Measurements from ENCODE around the gene EIF4B.

EIF4B gene

DNA sequence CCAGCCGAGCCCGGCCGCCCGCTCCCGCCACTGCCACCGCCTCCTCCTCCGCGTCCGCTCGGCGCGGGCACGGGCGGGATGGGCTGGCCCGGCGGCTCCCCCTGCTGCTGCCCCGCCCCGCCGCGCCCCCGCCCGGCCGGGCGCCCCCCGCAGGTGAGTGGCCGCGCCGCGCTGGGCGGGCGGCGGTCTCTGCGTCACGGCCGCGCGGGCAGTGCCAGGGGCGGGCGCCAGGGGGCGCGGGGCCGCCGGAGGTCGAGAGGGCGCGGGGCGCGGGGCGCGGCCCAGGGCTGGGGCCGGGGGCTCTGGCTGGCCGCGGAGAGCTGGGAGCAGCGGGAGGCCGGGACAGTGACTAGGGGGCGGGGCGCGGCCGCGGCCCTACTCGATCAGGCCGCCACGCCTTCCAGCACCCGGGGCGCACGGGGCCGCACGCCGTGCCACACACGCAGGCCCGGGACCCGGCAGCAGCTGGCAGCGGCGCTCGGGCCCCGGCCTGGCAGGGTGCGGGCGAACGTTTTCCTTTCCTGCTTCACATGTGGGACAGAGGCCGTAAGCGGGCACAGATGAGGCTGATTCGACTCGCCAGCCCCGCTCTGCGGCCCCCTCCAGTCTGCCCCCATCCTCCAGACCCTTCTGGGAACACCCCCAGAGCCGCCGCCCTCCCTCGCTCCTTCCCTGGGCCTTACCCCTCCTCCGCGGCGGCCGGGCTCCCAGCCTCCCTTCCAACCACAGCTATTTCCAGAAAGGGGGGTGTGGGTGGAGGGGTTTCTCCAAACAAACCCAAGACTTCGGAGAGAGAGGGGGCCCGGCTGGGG, 41.2 kb downstream of the EIF4B start:
- peak in 12 of 14 donors; percentile 56 to 89 (median 80) for DNase-seq

DNA sequence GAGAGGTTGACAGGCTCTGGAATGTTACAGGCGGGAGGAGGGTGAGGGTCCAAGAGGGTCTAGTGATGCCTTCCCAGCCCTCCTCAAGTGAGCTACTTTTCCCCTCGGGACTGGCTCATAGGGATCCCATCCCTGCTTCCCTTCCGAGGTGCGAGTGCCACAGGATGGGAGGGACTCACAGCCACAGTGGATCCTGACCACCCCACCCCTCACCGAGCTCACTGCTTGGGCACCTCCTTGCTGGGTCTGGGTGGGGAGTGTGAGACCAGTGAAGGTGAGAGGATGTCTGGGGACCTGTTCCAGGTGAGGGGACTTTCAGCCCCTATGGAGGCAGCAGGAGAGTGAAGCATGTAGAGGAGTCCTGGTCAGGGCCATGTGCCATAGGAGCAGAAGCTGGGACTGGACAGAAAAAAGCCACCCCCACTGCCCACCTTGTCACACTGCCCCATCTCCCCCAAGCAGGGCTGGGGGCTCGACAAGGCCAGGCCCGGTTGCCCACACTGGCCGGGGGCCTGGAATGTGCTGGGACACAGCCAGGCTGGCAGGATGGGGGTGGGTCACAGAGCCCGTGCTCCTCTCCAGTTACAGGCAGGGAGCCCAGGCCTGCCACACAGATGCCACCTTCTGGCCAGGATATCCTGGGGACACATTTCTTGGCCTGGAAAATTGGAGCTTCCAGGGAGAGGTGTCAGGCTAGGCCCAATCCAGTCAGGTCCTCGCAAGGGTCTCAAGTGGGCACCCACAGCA, 42.0 kb downstream of the EIF4B start:
- DNase-seq = peak in 12 of 14 donors; percentile 64 to 88 (median 76)

DNA sequence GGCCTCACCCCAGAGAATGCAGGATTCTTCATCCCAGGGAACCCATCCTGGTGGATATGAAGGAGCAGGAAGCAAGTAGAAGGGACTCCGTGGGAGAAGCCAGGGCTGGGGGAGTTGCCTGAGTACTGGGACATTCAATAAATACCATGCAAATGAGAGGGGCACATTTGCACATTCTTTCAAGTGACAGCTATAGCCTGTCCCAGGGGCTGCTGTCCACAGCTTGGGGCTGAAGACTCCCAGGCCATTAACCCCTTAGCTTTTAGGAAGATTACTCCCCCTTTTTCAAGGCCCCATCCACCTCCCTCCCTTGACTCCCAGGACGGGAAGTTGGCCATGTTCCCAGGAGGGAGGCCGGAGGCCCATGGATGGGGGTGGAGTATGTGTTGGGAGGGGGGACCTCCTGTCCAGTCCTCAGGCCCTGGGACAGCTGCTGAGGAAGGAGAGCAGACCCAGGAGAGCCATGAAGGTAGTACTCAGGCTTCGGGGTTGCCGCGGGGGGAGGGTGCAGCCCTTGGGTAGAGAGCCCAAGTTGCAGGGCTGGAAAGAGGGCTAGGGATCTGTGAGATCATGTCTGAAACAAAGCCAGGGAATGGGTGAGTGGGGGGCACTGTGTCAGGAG, 42.6 kb downstream of the EIF4B start:
- DNase-seq = peak in 6 of 14 donors; percentile 47 to 73 (median 56)

DNA sequence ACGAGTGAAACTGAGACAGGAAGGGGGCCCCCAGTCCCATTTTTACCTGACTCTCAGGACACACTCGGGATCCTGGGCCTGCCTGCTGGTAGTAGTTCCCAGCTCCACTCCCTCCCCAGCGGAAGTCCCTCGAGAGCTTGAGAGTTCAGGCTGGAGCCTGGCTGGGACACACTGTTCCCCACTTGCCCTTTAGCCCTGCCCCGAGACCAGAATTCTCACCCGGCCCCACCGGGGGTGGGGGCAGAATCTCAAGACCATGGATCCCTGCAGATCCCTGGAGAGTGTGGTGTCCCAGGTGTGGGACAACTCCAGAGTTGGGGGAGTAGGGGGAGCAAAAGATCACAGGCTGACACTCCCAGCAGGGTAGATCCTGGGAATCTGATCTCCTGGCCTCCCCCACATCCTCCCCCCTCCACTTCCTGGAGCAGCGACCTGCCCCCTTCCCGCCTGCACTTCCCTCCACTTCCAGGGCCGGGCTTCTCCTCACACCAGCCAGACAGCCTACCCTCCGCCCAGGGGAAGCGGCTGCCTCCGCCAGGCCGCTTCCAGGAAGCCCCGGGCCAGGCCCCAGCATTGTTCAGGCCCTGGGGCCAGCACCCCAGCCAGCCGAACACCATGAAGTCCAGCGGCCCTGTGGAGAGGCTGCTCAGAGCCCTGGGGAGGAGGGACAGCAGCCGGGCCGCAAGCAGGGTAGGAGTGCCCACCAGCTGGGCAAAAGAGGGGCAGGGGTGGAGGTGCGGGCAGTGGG, 43.5 kb downstream of the EIF4B start, which contains the start of gene TNS2:
TNS2 (plus strand) TSS at position 495 of the 748 bp plus-strand sequence; CDS start at position 616, 121 bp downstream.
- peak in 5 of 14 donors; percentile 21 to 72 (median 54) for DNase-seq

DNA sequence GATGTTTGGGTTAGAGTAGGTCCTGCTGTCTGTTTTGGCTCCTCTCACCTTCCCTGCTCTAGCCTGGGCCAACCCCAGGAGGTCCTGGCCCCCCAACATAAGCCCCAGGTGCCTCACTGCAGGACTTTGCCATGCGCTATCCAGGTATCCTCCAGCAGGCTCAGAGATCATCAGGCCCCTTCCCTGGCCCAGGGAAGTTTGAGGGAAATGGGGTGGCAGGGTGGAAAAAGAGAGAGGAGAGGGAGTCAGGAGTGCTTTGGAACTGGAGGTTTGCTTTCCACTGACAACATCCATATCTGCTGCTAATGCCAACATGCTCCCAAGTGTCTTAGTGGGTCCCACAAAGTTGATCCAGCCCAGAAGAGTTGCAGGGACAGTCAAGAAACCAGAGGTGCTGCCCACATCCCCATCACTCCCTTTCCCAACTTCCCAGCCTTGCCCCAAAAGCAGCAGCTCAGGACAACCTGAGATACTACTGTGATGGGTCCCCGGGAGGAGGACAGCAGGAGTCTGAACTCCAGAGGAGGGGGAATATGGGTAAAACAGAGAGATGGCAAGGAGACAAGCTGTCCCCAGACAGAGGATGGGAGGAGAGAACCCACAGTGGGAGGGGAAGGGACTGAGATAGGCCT, 44.3 kb downstream of the EIF4B start:
- peak in 2 of 14 donors; percentile 62 to 70 for DNase-seq

DNA sequence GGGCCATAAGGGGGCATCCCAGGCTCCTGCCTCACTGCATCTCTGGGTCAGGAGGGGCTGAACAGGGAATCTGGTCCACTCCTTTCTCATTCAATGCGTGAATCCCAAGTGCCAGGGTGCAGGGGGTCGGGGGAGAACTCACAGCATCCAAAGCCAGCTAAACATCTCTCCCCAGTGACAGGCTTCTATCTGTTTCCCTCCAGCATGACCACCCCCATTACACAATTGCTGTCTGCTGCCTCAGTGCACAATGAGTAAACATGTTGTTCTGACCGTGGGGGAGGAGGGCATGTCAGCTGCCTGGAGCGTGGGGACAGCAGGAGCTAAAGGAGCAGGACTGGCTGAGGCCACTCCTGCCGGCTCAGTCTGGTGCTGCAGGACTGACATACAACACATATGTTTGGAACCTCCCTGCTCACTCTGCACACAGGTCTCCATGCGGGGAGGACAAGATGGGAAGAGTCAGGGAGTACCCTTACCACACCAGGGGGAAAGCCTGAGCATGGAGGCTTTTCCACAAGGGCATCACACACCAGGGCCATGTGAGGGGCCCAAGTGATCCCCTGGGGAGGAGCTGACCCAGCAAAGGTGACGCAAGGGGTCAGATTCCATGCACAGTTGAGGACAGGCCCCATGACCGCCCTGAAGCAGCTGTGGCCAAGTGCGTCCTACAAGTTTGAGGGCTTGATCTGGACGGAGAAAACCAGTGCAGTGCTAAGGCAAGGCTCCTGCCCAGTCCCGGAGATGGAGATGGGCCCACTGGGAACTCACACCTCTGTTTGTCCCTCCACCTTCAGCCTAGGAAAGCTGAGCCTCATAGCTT, 45.0 kb downstream of the EIF4B start:
- peak in 13 of 14 donors; percentile 39 to 92 (median 83) for DNase-seq

DNA sequence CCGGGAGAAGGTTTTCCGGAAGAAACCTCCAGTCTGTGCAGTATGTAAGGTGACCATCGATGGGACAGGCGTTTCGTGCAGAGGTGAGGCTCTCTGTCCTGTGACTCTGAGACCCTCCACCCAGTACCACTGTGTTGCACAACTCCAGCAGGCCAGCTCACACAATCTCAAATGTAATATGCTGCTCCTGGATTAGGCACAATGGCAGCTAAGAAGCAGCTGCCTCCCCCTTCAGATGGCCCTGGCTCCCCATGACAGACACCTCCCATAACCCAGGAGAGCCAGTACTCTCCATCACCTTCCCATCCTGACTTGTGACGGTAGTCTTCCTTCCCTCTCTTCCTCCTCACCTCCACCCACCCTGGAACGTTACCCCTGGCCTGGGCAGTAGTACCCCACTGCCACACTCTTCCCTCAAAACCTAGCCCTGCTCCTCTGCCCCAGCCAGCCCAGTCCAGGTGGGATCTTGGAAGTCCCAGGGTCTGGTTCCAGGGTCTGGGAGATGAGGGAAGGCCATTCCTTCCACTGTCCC, 45.7 kb downstream of the EIF4B start:
- DNase-seq = no peak

DNA sequence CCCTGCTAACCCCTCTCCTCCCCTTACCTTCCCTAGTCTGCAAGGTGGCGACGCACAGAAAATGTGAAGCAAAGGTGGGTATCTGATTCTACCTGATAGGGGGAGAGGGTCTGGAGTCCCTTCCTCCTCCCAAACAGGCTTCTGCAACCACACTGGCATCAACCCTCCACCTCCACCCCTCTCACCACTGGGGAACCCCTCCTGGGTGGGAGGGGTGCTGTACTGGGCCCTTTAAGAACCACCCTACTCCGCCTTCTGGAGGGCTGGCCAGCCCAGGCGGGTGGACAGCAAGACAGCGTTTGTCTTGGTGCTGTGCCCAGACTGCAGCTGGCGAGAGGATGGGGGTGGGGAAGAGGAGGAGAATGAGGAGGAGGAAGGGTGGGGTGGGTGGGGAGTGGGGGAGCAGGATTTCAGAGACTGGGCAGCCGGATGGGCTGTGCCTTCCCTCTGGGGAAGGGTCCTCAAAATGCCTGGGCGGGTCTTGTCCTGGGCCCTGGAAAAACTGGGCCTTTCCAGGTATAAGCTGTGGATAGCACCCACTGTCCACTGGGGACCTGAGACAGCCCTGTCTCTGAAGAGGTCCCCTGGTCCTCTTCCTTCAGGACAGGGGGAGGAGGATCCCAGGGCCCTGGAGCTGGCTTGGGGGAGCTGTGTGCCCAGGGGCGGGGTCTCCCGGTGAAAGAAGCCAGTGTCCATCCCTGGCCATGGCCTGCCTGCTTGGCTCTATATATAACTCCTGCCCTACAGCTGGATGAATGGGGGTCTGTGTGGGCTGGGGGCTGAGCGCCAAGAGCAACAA, 46.4 kb downstream of the EIF4B start:
- DNase-seq = peak in 13 of 14 donors; percentile 41 to 92 (median 79)

DNA sequence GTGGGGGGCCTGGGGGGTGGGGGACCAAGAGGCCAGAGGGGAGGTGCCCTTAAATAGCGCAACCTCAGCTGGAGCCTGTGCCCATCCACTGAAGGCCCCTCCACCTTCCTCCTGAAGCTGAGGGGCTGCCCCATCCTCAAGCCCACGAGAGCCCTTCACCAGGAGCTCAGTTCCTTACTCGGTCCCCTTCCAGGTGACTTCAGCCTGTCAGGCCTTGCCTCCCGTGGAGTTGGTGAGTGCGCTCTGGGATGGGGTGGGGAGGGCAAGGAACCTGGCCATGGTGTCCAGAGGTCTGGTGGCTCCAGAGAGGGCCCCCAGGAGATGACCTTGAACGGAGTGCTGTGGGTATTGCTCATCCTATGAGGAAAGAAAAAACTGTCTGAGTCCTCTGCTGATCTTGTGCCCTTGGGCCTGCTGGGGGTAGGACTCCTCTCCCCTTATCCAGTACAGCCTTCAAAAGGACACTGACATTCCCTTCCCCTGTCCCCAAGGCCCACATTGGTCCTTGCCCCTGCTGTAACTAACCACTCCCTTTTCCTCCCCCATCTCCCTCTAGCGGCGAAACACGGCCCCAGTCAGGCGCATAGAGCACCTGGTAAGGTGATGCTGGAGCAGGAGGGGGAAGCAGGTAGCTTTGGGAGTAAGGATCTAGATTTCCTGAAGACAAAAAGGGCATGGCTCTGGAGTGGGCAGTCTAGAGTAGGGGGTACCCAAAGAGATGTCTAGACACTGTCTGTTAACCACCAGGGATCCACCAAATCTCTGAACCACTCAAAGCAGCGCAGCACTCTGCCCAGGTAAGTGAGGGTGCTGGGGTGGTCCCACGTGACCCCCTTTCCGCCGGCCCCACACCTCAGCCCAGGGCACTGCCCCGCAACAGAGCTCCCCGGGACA, 47.2 kb downstream of the EIF4B start:
- peak in 10 of 14 donors; percentile 35 to 76 (median 62) for DNase-seq

DNA sequence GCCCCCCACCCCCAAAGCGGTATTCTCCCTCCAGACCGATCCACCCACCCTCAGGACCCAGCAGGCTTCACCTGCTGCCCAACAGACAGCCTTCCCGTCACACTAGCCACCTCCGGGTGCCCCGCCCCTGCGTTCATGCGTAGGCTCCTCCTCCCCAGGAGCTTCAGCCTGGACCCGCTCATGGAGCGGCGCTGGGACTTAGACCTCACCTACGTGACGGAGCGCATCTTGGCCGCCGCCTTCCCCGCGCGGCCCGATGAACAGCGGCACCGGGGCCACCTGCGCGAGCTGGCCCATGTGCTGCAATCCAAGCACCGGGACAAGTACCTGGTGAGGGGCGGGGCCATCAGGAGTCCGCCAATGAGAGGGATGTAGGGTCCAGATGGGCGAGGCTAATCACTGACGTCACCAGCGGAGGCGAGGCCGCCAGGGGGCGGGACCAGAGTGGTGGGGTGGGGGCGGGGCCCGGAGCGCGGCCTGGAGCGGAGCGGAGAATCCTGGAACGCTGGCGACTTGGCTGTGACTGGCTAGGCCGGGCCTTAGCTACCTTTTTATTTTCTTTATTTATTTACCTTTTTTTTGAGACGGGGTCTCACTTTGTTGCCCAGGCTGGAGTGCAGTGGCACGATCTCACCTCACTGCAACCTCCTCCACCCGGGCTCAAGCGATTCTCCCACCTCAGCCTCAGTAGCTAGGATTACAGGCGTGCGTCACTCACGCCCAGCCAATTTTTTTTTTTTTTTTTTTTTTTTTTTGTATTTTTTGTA, 48.0 kb downstream of the EIF4B start:
- DNase-seq = peak; percentile 72 to 96 (median 90)

DNA sequence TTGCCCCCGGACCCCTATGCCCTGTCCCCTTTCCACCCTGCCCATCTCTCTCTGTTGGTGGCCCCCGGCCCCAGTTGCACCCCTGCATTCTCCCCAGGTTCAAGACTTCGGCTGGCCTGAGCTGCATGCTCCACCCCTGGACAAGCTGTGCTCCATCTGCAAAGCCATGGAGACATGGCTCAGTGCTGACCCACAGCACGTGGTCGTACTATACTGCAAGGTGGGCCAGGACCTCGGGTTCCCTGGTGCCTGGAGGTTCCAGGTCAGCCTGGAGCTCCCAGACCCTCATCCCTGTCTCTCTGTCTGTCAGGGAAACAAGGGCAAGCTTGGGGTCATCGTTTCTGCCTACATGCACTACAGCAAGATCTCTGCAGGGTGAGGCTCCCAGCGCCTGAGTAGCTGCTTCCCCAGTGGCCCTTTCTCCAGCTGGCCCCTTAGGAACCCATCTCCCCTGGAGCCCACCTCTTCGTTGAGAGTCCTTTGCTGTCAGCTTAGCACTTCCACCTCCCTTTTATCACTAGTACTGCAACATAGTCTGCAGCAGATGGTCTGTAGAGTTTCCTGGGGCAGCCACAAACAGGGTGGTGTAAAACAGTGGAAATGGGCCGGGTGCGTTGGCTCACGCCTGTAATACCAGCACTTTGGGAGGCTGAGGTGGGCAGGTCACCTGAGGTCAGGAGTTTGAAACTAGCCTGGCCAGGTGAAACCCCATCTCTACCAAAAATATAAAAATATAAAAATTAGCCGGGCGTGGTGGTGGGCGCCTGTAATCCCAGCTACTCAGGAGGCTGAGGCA, 49.4 kb downstream of the EIF4B start:
- DNase-seq = no peak

DNA sequence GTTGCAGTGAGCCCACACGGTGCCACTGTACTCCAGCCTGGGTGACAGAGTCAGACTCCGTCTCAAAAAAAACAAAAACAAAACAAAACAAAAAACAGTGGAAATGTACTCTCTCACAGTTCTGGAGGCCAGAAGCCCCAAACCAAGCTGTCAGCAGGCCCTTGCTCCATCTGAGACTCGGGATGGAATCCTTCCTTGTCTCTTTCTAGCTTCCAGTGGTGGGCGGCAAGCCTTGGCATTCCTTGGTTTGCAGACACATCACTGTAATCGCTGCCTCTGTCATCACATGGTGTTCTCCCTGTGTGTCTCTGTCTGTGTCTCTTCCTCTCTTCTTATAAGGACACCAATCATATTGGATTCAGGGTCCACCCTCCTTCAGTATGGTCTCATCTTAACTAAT, 50.0 kb downstream of the EIF4B start:
- no peak for DNase-seq

DNA sequence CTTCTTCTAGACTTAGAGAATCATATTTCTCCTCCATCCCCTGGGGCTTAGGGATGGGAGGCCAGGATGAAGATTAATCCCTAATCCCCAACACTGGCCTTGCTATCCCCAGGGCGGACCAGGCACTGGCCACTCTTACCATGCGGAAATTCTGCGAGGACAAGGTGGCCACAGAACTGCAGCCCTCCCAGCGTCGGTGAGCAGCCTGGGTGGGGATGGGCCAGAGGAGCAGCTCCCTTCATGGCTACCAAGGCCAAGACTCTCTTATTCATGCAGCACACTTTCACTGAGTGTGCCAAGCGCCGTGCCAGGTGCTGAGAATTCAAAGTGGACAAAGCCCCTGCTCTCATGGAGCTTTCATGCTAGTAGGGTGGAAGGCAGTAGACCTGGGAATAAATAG, 50.6 kb downstream of the EIF4B start:
- DNase-seq = no peak

DNA sequence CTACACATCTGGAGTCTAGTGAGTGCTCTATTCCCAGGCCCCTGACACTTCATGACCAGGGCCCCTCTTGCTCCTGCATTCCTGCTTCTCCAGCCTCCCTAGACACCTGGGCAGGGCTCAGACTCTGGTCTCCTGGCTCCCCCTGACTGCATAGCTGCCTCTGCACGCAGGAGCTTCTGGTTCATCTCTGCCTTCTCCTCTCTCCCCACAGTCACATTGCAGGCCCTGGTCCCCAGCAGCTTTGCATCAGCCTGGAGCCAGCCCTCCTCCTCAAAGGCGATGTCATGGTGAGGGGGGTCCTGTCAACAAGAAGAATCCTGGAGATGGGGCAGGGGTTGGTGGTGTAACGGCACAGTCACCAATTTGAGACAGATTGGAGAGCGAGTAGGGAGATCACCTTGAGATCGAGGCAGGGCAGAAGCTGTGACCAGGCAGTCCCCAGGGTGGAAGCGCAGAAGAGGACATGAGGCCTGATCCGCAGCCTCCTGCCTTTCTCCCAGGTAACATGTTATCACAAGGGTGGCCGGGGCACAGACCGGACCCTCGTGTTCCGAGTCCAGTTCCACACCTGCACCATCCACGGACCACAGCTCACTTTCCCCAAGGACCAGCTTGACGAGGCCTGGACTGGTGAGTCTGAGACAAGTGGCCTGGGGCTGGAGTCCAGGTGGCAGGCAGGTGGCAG, 51.7 kb downstream of the EIF4B start:
- DNase-seq = no peak

DNA sequence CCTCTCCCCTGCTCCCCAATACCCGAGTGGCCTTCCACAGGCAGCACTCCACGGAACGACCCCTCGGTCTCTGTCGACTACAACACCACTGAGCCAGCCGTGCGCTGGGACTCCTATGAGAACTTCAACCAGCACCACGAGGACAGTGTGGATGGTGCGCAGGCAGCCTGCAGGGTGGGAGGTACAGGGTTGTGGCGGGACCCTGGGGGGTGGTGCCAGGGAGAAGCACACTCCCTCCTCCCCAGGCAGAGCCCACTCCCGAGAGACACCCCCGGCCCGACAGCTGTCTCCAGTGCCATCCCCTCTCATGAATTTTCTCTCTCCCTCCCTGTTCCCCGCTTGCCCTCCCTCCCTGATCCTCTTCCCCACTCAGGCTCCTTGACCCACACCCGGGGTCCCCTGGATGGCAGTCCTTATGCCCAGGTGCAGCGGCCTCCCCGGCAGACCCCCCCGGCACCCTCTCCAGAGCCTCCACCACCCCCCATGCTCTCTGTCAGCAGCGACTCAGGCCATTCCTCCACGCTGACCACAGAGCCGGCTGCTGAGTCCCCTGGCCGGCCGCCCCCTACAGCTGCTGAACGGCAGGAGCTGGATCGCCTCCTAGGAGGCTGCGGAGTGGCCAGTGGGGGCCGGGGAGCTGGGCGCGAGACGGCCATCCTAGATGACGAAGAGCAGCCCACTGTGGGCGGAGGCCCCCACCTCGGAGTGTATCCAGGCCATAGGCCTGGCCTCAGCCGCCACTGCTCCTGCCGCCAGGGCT, 52.6 kb downstream of the EIF4B start:
- no peak for DNase-seq
